Stromal cell of bone marrow (primary cell): ENCODE data around the gene GPR119.
"Not testable (repeated sequence)": the region's sequence is repeated elsewhere in the genome, so short reads cannot be mapped to it uniquely, and the experiment has no call there.

Source experiments
- DNase-seq: peaks from one replicate; pipeline ENCODE4 v3.0.0-alpha.2; 2012; ENCODE audit warnings: low read depth

GPR119 gene

DNA sequence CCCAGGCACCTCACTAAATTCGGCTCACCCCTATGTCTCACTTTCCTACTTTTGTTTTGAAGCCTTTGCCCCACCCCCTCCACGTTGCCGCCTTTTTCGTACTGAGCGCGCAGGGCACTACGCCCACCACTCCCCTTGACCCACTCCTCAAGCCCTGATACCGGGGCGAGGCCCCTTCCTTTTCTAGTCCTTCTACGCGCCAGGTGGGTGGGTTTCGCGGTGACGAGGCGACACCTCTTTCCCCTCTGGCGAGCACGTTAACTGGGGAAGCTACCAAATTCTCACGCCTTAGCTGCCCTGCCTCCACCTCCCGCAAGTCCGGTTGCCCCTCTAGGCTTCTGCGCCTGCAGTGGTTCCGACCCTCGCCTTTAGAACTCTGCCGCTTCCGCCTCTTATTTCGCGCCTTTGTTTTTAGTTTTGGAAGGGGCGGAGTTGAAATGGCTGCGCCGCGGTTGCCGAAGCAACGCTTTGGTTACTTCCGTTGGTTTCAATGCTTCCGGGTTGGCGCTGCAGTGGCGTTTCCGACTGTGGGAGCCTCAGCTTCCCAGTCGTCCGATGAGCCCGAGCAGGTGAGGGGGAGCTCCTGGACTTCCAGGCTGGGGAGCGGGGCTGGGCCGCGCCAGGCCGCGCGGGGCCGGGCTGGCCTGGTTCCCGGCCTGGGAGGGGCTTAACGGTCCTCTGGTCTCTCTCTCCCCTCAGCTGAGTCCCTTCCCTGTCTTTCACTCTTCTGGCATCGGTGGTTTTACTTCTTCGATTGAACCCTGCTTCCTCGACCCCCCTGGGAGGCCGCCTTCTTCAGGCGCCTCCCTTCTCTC is 45.9 kb downstream of the GPR119 start, which contains the start of gene SLC25A14:
TSS of gene SLC25A14 (plus strand) at position 512 of the 815 bp plus-strand sequence. CDS start 360 bp downstream, outside the sequence.
- DNase-seq = peak; percentile 49

DNA sequence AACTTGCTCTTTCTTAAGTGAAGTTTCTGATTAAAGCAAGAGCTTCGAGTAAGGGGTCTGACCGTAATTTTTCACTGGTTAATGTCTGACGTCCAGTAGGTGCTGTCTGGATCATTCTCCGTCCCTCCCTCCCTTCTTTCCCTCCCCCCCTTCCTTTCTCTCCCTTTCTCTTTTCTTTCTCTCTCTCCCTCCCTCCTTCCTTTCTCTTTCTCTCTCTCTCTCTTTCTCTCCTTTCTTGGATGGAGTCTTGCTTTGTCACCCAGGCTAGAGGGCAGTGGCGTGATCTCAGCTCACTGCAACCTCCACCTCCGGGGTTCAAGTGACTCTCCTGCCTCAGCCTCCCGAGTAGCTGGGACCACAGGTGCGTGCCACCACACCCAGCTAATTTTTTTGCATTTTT is 46.6 kb downstream of the GPR119 start:
- DNase-seq = not testable (repeated sequence)

DNA sequence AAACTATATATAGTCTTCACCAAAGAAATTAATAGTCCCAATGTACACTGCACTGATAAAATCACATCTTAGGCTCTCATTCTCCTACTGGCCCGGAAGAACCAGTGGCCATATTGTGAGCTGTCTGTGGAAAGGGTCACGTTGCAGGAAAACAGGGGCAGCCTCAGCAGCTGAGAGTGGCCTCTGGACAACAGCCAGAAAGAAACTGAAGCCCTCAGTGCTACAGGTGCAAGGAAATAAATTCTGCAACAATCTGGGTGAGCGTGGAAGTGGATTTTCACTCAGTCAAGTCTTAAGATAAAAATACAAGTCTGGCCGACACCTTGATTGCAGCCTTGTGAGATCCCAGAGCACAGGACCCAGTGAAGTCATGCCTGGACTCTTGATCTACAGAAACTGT is 48.9 kb downstream of the GPR119 start:
- DNase-seq = no peak
